ENCODE data around the gene PTN.

The PTN gene

GRCh38 chr7:137337902-137338301 lies 5.6 kb downstream of the PTN start:
- Histone ChIP-seq H3K4me3 (ENCODE audit: low read length in 2 of 2) (no peak overlapping the region), H2AFZ (ENCODE audit: low read length) (no peak overlapping the region), H3K4ac (ENCODE audit: low read length) (no peak overlapping the region), H3K79me1 (ENCODE audit: low read depth, low read length) (peaks cover 2% of the 10 kb centered on the region), H2BK12ac (ENCODE audit: low read length) (no peak overlapping the region), H4K91ac (ENCODE audit: low read depth, low read length, poor library complexity) (no peak overlapping the region), H3K18ac (ENCODE audit: low read length) (no peak overlapping the region), H3K4me2 (ENCODE audit: insufficient read depth, low read length, poor library complexity, severe bottlenecking) (no peak overlapping the region), H4K8ac (ENCODE audit: low read depth, low read length) (no peak overlapping the region), H3K27me3 (ENCODE audit: control insufficient read depth in 3 of 3, insufficient read depth in 3 of 3, low read depth in 1 of 3, low read length in 3 of 3) (no peaks in the 10 kb centered on the region), H3K9ac (ENCODE audit: low read depth, low read length, poor library complexity) (no peak overlapping the region), H2BK15ac (ENCODE audit: low read length) (no peak overlapping the region), H2BK120ac (ENCODE audit: low read depth, low read length) (no peak overlapping the region), H2AK5ac (ENCODE audit: low read depth, low read length) (no peak overlapping the region), H3K27ac (replicated peaks; ENCODE audit: low read length) (no peak overlapping the region), H3K14ac (ENCODE audit: low read length) (no peak overlapping the region), H2BK5ac (ENCODE audit: low read length) (no peak overlapping the region), H3K23ac (ENCODE audit: low read depth, low read length, poor library complexity) (no peak overlapping the region), H3K9me3 (replicated peaks in 1 of 2; ENCODE audit: control insufficient read depth in 2 of 2, insufficient read depth in 1 of 2, low read depth in 1 of 2, low read length in 2 of 2) (peaks cover 2 to 42% of the 10 kb centered on the region in 2 donors), H3K4me1 (ENCODE audit: control insufficient read depth in 2 of 2, insufficient read depth in 1 of 2, low read depth in 1 of 2, low read length in 2 of 2) (peaks cover 4% of the 10 kb centered on the region in 2 donors), H3K36me3 (replicated peaks in 1 of 2; ENCODE audit: control insufficient read depth in 2 of 2, insufficient read depth in 2 of 2, low read length in 2 of 2) (peaks cover 0 to 48% of the 10 kb centered on the region in 2 donors)
- DNase-seq (ENCODE audit: low spot score), result no peak
- WGBS, 2 donors (ENCODE audit: extremely low coverage in 2 of 2, insufficient read length in 2 of 2, insufficient replicate concordance in 1 of 2), result no CpG with 5 or more reads among the region's 2 CpGs

- Histone ChIP-seq H2BK12ac (ENCODE audit: low read length) (no peak overlapping the region), H3K23ac (ENCODE audit: low read depth, low read length, poor library complexity) (no peak overlapping the region), H2AK5ac (ENCODE audit: low read depth, low read length) (no peak overlapping the region), H4K91ac (ENCODE audit: low read depth, low read length, poor library complexity) (no peak overlapping the region), H3K4ac (ENCODE audit: low read length) (no peak overlapping the region), H4K8ac (ENCODE audit: low read depth, low read length) (no peak overlapping the region), H3K9me3 (replicated peaks in 1 of 2; ENCODE audit: control insufficient read depth in 2 of 2, insufficient read depth in 1 of 2, low read depth in 1 of 2, low read length in 2 of 2) (peaks cover 2 to 52% of the 10 kb centered on the region in 2 donors), H2BK120ac (ENCODE audit: low read depth, low read length) (no peak overlapping the region), H3K18ac (ENCODE audit: low read length) (no peak overlapping the region), H3K4me3 (ENCODE audit: low read length in 2 of 2) (no peak overlapping the region), H3K36me3 (replicated peaks in 1 of 2; ENCODE audit: control insufficient read depth in 2 of 2, insufficient read depth in 2 of 2, low read length in 2 of 2) (peaks cover 0 to 52% of the 10 kb centered on the region in 2 donors), H2AFZ (ENCODE audit: low read length) (no peak overlapping the region), H3K4me1 (ENCODE audit: control insufficient read depth in 2 of 2, insufficient read depth in 1 of 2, low read depth in 1 of 2, low read length in 2 of 2) (peaks cover 2 to 4% of the 10 kb centered on the region in 2 donors), H3K9ac (ENCODE audit: low read depth, low read length, poor library complexity) (no peak overlapping the region), H3K27ac (replicated peaks; ENCODE audit: low read length) (no peak overlapping the region), H2BK5ac (ENCODE audit: low read length) (no peak overlapping the region), H3K14ac (ENCODE audit: low read length) (no peak overlapping the region), H2BK15ac (ENCODE audit: low read length) (no peak overlapping the region), H3K4me2 (ENCODE audit: insufficient read depth, low read length, poor library complexity, severe bottlenecking) (no peak overlapping the region), H3K79me1 (ENCODE audit: low read depth, low read length) (peaks cover 2% of the 10 kb centered on the region), H3K27me3 (ENCODE audit: control insufficient read depth in 3 of 3, insufficient read depth in 3 of 3, low read depth in 1 of 3, low read length in 3 of 3) (no peaks in the 10 kb centered on the region)
- WGBS, 2 donors (ENCODE audit: extremely low coverage in 2 of 2, insufficient read length in 2 of 2, insufficient replicate concordance in 1 of 2), result no CpG with 5 or more reads among the region's 4 CpGs
- DNase-seq (ENCODE audit: low spot score), result no peak
These were observed 7.7 kb downstream of the PTN start for GRCh38 chr7:137335814-137336213.

GRCh38 chr7:137331378-137331777 lies 12.2 kb downstream of the PTN start:
- H3K14ac ChIP-seq (ENCODE audit: low read length), result no peak overlapping the region
- no peak overlapping the region for H4K91ac ChIP-seq (ENCODE audit: low read depth, low read length, poor library complexity)
- H2BK5ac ChIP-seq (ENCODE audit: low read length), result no peak overlapping the region
- H2BK12ac ChIP-seq (ENCODE audit: low read length), result no peak overlapping the region
- H3K9me3 ChIP-seq (replicated peaks in 1 of 2; ENCODE audit: control insufficient read depth in 2 of 2, insufficient read depth in 1 of 2, low read depth in 1 of 2, low read length in 2 of 2), result peaks cover 2 to 28% of the 10 kb centered on the region in 2 donors
- H3K79me1 ChIP-seq (ENCODE audit: low read depth, low read length), result peaks cover 2% of the 10 kb centered on the region
- H3K4ac ChIP-seq (ENCODE audit: low read length), result no peak overlapping the region
- H3K27ac ChIP-seq (replicated peaks; ENCODE audit: low read length), result no peak overlapping the region
- no peak overlapping the region for H3K4me3 ChIP-seq (ENCODE audit: low read length in 2 of 2)
- no peak overlapping the region for H3K9ac ChIP-seq (ENCODE audit: low read depth, low read length, poor library complexity)
- no peaks in the 10 kb centered on the region for H3K27me3 ChIP-seq (ENCODE audit: control insufficient read depth in 3 of 3, insufficient read depth in 3 of 3, low read depth in 1 of 3, low read length in 3 of 3)
- peaks cover 0 to 5% of the 10 kb centered on the region in 2 donors for H3K4me1 ChIP-seq (ENCODE audit: control insufficient read depth in 2 of 2, insufficient read depth in 1 of 2, low read depth in 1 of 2, low read length in 2 of 2)
- no peak overlapping the region for H2BK15ac ChIP-seq (ENCODE audit: low read length)
- H3K18ac ChIP-seq (ENCODE audit: low read length), result no peak overlapping the region
- H4K8ac ChIP-seq (ENCODE audit: low read depth, low read length), result no peak overlapping the region
- H2AK5ac ChIP-seq (ENCODE audit: low read depth, low read length), result no peak overlapping the region
- H3K4me2 ChIP-seq (ENCODE audit: insufficient read depth, low read length, poor library complexity, severe bottlenecking), result no peak overlapping the region
- WGBS, 2 donors (ENCODE audit: extremely low coverage in 2 of 2, insufficient read length in 2 of 2, insufficient replicate concordance in 1 of 2), result no CpG with 5 or more reads among the region's 8 CpGs
- H2BK120ac ChIP-seq (ENCODE audit: low read depth, low read length), result no peak overlapping the region
- DNase-seq (ENCODE audit: low spot score), result no peak
- H2AFZ ChIP-seq (ENCODE audit: low read length), result no peak overlapping the region
- H3K23ac ChIP-seq (ENCODE audit: low read depth, low read length, poor library complexity), result no peak overlapping the region
- peaks cover 0 to 33% of the 10 kb centered on the region in 2 donors for H3K36me3 ChIP-seq (replicated peaks in 1 of 2; ENCODE audit: control insufficient read depth in 2 of 2, insufficient read depth in 2 of 2, low read length in 2 of 2)

GRCh38 chr7:137329411-137329810 lies 14.1 kb downstream of the PTN start:
- Histone ChIP-seq H3K4me1 (ENCODE audit: control insufficient read depth in 2 of 2, insufficient read depth in 1 of 2, low read depth in 1 of 2, low read length in 2 of 2) (peaks cover 0 to 5% of the 10 kb centered on the region in 2 donors), H3K4me3 (ENCODE audit: low read length in 2 of 2) (no peak overlapping the region), H3K4ac (ENCODE audit: low read length) (no peak overlapping the region), H3K9me3 (replicated peaks in 1 of 2; ENCODE audit: control insufficient read depth in 2 of 2, insufficient read depth in 1 of 2, low read depth in 1 of 2, low read length in 2 of 2) (peaks cover 0 to 17% of the 10 kb centered on the region in 2 donors), H3K27ac (replicated peaks; ENCODE audit: low read length) (no peak overlapping the region), H4K91ac (ENCODE audit: low read depth, low read length, poor library complexity) (no peak overlapping the region), H2BK15ac (ENCODE audit: low read length) (no peak overlapping the region), H3K79me1 (ENCODE audit: low read depth, low read length) (no peaks in the 10 kb centered on the region), H3K27me3 (ENCODE audit: control insufficient read depth in 3 of 3, insufficient read depth in 3 of 3, low read depth in 1 of 3, low read length in 3 of 3) (no peaks in the 10 kb centered on the region), H3K23ac (ENCODE audit: low read depth, low read length, poor library complexity) (no peak overlapping the region), H4K8ac (ENCODE audit: low read depth, low read length) (no peak overlapping the region), H2BK5ac (ENCODE audit: low read length) (no peak overlapping the region), H3K14ac (ENCODE audit: low read length) (no peak overlapping the region), H2BK120ac (ENCODE audit: low read depth, low read length) (no peak overlapping the region), H2AK5ac (ENCODE audit: low read depth, low read length) (no peak overlapping the region), H3K4me2 (ENCODE audit: insufficient read depth, low read length, poor library complexity, severe bottlenecking) (no peak overlapping the region), H2BK12ac (ENCODE audit: low read length) (no peak overlapping the region), H3K18ac (ENCODE audit: low read length) (no peak overlapping the region), H3K9ac (ENCODE audit: low read depth, low read length, poor library complexity) (no peak overlapping the region), H3K36me3 (replicated peaks in 1 of 2; ENCODE audit: control insufficient read depth in 2 of 2, insufficient read depth in 2 of 2, low read length in 2 of 2) (peaks cover 0 to 25% of the 10 kb centered on the region in 2 donors), H2AFZ (ENCODE audit: low read length) (no peak overlapping the region)
- no CpG with 5 or more reads among the region's 1 CpG for WGBS, 2 donors (ENCODE audit: extremely low coverage in 2 of 2, insufficient read length in 2 of 2, insufficient replicate concordance in 1 of 2)
- no peak for DNase-seq (ENCODE audit: low spot score)

All from neuronal stem cell (in vitro differentiated cells).